GM18861 (cell line): ENCODE results near the gene TXNRD2.
"Not testable (repeated sequence)": the region's sequence is repeated elsewhere in the genome, so short reads cannot be mapped to it uniquely, and the experiment has no call there.

ENCODE experiments used
- ATAC-seq: cut with Tn5 transposase; IDR thresholded peaks from one replicate; pipeline ENCODE4 v1.9.1; 2021; ENCODE audit not compliant: unreplicated experiment

Gene TXNRD2

DNA sequence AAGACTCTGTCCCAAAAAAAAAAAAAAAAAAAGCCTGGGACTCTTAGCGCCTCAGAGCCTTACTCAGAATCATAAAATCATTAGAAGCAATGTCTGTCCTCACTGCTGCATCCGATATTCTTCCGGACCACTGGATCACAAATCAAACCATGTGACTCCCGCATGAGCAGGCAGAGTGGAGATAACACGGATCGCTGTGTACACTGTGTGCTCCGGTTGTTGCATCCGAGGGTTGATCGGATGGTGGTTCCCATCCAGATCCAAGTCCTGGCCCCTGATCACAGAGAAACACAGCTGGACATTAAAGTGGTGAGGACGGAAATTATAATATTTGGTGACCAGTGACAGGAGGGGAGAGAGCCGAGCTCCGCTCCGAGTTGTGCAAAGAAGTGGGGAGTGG, 9.7 kb upstream of the TXNRD2 start:
- no peak for ATAC-seq

DNA sequence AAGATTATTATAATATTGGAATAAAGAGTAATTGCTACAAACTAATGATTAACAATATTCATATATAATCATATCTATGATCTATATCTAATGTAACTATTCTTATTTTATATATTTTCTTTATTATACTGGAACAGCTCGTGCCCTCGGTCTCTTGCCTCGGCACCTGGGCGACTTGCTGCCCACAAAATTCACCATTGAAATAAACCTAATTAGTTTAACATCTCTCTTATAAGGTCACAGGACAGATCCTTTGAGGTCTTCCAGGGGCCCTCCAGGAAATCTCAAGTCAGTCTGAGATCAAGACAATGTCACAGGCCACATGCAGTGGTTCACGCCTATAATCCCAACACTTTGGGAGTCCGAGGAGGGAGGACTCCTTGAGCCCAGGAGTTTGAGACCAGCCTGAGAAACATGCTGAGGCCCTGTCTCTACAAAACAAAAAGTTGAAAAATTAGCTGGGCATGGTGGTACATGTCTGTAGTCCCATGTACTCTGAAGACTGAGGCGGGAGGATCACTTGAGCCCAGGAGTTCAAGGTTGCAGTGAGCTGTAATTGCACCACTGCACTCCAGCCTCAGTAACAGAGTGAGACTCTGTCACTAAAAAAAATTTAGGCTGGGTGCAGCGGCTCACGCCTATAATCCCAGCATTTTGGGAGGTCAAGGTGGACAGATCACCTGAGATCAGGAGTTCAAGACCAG, 6.6 kb upstream of the TXNRD2 start:
- ATAC-seq: no peak

DNA sequence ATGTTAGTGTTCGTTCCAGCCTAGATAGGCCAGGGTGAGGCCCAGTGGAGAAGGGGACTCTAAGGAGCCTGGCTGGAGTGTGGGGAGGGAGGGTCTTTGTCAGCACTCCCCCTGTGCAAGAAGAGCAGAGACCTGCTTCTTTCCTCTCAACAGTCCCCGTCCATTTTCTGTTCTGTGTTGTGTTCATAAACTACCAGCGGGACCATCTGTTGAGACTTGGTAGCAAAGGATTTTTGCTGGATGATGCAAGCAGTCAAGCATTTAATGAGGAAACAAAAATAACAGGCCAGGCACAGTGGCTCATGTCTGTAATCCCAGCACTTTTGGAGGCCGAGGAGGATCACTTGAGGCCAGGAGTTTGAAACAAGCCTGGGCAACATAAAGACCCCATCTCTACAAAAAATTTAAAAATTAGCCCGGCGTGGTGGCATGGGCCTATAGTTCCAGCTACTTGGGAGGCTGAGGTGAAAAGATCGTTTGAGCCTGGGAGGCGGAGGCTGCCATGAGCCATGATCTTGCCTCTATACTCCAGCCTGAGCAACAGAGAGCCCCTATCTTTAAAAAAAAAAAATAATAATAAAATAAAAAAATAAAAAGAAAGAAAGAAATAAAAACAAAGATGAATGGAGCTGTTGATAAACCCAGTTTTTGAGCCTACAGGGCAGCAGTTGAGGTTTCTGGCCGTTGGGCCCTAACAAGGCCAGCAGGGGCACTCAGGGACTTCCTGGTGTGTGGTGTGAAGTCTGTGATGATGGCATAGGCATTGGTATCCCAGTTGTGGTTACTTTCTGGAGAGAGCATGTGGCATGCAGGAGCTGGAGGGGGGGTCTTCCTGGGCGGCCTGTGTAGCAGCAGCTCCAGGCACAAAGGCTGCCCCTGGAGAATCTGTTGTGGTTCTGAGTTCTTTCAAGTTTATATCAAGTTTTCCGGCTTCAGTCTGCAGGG, 1.7 kb upstream of the TXNRD2 start:
- ATAC-seq: no peak

DNA sequence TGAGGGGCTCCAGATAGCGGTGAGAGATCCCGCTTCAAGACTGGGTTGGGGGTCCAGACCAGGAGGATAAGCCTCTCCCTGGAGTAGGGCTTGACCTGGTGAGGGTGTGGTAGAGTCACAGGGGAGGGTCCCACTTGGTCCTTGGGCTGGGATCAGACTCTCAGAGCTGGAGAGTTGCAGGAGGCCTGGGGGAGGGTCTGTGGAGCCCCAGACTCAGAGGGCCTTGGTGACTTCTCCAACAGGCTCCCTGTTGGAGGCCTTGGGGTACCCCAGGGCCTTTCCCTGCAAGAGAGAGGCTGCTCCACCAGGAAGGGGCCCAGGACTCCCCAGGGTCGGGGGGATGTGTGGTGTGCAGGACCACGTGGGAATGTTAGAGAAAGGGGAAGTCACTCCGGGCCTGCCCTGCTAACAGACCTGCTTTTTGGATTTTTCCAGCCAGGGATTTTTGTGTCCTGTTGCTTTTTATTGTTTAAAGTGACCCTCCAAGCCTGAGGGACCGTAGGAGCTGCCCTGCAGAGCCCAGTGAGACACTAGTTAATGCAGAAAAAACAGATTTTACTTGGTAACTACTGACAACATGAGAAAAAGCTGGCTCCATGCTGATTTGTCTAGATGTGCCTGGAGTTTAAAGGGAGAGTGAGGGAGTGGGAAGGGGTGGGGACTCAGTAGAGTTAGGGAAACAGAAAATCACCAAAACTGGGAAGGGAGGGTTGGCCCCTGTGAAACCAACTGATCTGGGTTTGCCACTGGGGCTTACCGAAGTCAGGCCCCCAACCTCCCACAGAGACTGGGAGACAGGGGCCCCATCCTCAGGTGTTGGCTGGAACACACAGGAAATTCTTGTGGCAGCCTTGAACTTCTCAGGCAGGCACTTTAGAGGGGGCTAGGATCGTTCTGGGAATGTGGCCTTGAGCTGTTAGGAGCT, 801 bp upstream of the TXNRD2 start:
- ATAC-seq: no peak

DNA sequence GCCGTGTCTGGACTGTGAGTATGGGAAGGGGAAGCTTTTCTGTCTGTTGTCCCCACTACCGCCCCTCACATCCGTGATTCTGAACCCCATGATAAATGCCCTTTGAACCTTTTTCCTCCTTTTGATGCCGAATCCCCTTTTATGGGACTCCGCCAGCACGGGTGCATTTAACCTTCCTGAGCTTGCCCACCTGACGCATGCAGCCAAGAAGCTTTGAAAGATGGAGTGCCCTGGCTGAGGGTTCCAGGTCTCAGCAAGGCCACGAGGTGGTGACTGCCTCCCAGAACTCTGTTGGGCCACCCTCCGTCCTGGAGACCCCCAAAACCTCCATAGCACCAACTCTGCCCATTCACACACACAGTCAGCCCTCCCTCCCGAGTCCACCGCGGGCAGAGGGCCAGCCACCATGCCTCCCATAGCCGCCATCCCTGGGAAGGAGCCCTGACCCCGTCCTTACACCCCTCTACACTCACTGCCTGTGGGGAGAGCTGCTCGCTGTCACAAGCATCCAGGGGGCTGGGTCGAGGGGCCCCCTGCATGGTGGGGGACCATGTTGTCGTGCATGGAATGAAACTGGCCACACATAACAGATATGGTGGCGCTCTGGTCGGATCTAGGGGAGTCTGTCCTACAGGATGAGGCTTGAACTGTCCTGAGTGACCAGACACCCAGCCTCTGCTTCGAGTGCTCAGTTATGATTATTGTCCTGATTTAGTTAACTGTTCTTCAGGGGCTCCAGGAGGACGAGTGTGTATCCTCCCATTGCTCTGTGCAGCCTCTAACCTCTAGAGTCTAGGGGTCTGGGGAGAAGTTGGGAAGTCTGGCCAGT, 868 bp downstream of the TXNRD2 start:
- ATAC-seq: no peak

DNA sequence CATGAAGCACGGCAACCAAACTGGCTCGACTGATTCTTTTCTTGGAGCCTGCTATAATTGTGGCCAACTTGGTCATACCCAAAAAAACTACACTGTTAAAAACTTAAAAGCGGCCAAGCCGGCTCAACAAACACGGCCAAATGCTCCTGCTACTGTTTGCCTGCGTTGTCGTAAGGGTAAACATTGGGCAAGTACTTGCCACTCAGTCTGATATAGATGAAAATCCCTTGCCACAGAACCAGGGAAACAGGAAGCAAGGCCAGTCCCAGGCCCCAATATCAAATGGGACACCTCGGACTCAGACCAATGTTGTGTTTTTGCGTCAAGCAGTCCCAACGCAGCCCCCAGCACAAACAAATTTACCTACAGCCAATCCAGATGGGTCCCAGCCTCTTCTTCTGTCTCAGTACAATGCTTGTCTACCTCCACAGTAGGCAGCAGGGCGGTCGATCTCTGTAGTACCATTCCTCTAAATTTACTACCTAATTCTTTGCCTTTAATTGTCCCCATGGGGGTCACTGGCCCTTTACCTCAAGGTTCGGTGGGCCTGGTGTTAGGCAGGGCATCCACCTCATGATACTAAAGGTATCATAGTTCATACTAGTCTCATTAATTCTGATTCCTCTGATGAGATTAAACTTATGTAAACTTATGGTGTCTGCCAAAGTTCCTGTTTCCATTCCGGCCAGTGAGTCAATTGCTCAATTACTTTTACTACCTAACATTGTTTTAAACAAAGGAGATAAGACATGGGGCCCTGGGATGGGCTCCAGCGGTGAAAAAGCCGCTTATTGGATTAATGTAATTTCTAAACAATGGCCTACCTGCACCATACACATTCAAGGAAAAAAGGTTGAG, 3.8 kb downstream of the TXNRD2 start:
- no peak for ATAC-seq

DNA sequence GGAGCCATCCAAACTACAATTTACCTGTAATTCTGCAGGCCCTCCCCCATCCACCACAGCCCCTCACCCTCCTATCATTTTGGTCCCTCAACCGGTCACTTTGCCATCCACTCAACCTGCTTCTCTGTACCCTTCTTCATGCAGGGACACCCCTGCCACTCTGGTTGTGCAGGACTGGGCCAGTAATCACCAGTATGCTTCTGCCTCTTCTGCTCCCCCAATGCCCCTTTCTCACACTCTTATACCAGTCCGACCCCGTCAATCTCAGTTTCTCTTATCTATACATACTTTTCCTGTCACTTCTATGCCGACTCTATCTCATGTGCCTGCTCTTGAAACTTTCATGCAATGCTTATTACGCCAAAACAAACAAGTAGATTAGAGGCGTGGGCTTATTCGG, 5.1 kb downstream of the TXNRD2 start:
- ATAC-seq: no peak

DNA sequence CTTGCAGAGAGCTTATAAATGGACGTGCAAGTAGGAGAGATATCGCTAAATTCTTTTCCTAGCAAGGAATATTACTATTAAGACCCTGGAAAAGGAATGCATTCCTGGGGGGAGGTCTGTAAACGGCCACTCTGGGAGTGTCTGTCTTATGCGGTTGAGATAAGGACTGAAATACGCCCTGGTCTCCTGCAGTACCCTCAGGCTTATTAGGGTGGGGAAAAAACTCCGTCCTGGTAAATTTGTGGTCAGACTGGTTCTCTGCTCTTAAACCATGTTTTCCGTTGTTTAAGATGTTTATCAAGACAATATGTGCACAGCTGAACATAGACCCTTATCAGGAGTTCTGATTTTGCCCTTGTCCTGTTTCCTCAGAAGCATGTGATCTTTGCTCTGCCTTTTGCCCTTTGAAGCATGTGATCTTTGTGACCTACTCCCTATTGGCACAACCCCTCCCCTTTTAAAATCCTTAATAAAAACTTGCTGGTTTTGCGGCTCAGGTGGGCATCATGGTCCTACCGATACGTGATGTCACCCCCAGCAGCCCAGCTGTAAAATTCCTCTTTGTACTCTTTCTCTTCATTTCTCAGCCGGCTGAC, 6.4 kb downstream of the TXNRD2 start:
- ATAC-seq: not testable (repeated sequence)

DNA sequence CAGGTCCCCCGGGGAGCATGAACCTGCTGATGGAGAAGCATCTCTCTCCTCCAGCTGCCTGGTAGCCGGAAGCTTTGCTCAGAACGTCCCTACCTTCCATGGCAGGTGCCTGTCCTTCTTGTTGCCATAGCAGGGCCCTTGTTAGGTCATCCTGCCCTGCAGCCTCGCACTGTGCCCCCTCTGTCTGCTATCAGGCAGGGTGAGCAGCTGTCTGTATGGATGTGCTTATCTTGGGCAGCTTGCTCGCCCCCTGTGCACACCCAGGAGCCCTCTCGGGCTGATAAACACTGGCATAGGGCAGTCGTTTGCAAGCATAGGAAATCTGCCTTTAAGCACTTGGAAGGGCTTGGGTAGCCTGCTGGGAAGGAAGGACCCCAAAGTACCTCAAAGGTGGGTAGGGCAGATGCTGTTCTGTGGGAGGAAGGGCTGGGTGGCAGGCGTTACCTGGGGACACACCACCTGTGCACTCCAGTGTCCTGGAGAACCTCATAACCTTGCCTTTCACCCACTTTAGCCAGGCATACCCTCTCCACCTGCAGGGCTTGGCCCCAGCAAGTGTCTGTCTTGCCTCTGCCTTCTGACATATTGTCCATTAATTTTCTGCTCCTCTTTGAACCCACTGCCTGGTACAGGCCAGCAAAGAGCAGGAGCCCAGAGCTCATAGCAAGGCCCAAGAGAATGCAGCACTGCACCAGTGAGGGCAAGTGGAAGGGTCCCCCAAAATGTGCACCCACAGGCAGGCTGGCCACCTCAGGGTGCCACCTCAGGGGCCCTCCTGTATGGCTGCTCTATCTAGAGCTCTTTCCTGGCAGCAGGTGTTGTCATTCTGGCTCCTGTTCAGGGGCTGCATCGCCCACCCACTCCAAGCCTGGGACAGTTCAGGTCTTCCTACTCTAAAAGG, 8.0 kb downstream of the TXNRD2 start:
- no peak for ATAC-seq

DNA sequence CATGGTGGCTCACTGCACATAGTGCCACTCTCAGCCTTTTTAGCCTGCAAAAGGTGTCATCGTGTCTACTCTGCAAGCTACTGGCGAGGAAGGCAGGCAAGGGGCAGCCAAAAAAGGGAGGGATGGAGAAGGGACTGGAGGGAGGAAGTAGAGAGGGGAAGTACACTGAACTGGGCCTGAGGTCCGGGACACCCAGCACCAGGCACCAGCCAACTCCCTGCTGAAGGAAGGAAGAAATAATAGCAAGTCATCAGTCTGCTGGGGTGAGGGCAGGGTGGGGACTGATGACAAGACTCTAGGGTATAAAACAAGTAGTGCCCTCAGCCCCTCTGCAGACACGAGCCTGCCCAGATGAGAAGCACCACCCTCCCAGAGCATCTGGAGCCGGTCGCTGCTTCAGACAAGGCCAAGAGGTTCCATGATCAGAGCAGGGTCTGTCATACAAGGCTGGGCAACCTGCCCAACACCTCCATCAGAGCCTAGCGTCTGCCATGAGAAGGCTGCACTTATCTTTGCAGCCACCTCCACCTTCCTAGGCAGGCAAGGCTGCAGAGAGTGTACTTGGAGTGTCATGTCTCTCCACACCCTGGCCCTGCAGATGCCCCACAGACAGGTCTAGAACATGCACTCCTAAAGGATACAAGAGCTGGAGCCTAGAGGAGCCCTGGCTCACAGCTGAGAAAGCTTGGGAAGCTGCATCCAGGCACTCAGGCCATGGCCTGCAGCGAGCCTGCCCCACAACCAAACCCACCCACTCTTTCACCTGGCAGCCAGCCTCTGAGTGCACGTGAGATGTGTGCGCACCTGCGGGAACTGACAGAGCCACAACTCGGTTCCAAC, 9.0 kb downstream of the TXNRD2 start:
- ATAC-seq: no peak

DNA sequence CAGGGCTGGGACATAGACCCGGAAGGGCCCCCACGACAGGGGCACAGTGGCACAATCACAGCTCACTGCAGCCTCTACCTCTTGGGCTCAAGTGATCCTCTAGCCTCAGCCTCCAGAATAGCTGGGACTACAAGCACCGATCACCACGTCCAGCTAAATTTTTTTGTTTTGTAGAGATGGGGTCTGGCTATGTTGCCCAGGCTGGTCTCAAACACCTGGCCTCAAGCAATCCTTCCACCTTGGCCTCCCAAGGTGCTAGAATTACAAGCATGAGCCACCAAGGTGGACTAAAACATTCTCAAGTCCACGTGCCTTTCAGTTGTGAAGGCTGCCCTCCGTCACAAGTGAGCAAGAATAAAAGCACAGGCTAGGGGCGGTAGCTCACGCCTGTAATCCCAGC, 10.1 kb downstream of the TXNRD2 start:
- ATAC-seq: no peak

DNA sequence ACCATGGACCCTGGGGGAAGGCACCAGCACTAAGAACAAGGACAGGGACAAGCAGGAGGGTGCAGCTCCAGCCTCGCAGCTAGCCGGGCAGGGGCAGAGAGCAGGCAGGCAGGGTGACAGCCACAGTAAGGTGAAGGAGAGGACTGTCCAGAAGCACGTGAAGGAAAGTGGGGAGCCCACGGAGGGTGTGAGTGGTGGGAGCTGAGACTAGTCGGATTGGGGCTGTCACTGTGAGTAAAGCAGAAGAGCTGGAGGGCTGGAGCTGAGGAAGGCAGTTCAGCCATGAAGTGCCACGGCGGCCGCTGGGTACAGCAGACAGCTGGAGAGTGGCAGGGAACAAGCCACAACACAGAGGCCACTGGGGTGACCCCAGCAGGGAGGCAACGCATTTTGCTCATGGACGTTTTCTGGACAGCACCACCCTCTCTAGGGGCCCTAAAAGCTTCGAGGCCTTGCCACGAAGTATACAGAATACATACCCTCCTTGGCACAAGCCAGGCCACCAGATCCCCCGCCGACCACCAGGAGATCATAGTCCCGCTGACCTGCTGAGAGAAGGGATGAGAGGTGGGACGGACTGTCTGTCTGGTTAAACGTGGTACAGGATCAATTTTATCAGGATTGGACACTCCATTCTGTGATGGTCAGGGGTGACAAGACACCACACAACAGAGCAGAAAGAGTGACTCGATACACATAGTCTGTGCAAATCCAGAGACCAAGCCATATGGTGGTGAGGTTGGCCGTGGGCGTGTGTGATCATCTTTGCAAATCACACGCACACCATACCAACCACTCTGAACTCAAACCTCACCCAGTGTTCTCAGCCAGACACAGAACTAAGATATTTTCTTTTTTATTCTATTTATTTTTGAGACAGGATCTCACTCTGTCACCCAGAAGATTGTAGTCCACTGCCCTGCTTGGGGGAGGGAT, 10.8 kb downstream of the TXNRD2 start:
- no peak for ATAC-seq

DNA sequence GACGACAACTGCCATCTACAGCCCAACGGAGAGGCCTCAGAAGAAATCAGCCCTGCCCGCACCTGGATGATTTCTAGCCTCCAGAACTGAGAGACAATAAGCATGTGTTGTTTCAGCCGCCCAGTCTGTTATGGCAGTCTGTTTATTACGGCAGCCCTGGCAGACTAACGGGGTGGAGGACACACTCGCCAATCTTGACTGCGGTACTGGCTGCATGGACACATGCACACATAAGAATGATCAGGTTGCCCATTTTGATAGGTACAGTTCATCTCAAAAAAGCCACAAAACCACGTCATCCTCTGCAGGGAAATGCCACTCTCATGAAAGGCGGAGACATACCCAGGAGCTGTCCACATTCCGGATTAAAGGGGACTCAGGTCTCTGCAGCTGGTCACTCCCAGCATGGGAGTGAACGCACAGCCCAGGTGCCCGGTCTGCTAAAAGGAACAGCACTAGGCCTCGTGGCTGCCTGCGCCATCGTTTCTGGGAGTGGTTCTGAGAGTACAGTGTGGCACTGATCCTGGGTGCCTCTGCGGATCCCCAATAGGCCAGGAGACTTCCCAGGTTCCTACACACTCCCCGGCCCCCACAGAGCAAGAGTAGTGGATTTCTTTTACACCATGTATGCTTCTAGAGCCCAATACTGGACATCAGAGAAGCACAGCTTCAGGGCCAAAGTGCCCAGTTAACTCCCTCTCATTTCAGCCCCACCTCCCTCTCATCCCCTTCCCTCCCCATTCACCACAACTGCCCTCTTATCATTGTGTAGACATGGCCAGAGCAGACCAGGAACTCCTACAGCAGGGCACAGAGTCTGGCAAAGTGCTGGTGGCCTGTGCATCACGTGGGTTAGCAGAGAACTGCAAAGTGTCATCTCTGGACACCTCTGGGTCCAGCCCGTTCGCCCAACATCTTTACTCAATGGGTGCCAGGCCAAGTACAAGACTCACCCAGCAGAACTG, 11.8 kb downstream of the TXNRD2 start:
- ATAC-seq: no peak

DNA sequence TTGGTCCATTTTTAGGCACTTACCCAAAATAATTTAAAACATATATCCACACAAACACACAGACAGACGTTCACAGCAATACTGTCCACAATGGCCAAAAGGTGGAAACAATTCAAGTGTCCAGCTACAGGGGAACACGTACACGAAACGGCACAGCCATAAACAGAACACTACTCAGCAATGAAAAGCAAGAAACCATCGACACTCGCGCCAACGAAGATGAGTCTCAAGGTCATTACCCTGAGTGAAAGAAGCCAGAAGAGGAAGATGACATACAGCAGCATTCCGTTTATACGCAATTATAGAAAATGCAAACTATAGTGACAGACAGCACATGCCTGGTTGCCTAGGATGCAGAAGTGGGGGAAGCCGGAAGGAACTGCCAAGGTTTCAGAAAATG, 13.4 kb downstream of the TXNRD2 start:
- ATAC-seq: no peak

DNA sequence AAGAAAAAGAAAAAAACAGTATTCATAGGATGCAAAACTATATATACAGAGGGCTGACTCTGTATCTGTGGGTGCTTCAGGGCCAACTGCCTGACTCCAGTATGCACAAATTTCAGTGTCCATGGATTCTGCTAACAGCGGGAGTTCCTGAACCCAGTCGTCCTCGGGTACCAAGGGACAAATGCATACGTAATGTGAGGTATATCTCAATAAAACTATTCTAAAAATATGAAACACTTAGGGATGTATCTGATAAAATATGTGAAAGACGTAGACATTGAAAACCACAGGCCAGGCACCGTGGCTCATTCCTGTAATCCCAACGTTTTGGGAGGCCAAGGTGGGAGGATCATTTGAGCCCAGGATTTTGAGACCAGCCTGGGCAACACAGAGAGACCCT, 13.9 kb downstream of the TXNRD2 start:
- ATAC-seq: no peak
